Fibroblast of mammary gland (primary cell): ENCODE results near the gene CCDC92.

Experiments used
- DNase-seq: peaks from one replicate; pipeline ENCODE4 v3.0.0-alpha.2; 2010; ENCODE audit warnings: low read depth
- H3K4me3 ChIP-seq: 2 replicates; pipeline ENCODE4 v1.5.1; 2011; ENCODE audit warnings: low read depth, mild to moderate bottlenecking, low read length, moderate library complexity; ENCODE audit not compliant: control insufficient read depth
- CTCF ChIP-seq: conservative IDR thresholded peaks from 2 replicates; pipeline ENCODE4 v1.5.1; 2011; ENCODE audit warnings: low read depth, low read length, inconsistent platforms; ENCODE audit not compliant: control insufficient read depth, insufficient read depth

Gene CCDC92

GRCh38 chr12:123892180-123892559 is 80.5 kb downstream of the CCDC92 start:
- H3K4me3 ChIP-seq: no peak overlapping the region
- no peak for DNase-seq
- TF ChIP-seq CTCF: no peak

- TF ChIP-seq CTCF: no peak
- DNase-seq: no peak
- H3K4me3 ChIP-seq: no peak overlapping the region
Observed at GRCh38 chr12:123891516-123892179, 81.0 kb downstream of the CCDC92 start.

GRCh38 chr12:123891011-123891410 is 81.6 kb downstream of the CCDC92 start:
- no peak for TF ChIP-seq CTCF
- no peak for DNase-seq
- no peak overlapping the region for H3K4me3 ChIP-seq

GRCh38 chr12:123890536-123890902 is 82.1 kb downstream of the CCDC92 start:
- DNase-seq: no peak
- no peak overlapping the region for H3K4me3 ChIP-seq
- no peak for TF ChIP-seq CTCF

GRCh38 chr12:123889848-123890535 is 82.6 kb downstream of the CCDC92 start:
- no peak for TF ChIP-seq CTCF
- DNase-seq: no peak
- no peak overlapping the region for H3K4me3 ChIP-seq

GRCh38 chr12:123888989-123889388 is 83.6 kb downstream of the CCDC92 start:
- no peak overlapping the region for H3K4me3 ChIP-seq
- TF ChIP-seq CTCF: no peak
- no peak for DNase-seq
